ENCODE data around the gene CDS2. TPM values are rescaled to one million over a fixed set of nuclear protein-coding genes. Genes with fewer than 3 reads are reported as not detected.

The CDS2 gene
- total RNA-seq, 3 donors from 2014 or later (not counting 1 experiment from before 2014, with no cell fraction given): 45.6 to 54.7 (median 53.8) TPM

DNA sequence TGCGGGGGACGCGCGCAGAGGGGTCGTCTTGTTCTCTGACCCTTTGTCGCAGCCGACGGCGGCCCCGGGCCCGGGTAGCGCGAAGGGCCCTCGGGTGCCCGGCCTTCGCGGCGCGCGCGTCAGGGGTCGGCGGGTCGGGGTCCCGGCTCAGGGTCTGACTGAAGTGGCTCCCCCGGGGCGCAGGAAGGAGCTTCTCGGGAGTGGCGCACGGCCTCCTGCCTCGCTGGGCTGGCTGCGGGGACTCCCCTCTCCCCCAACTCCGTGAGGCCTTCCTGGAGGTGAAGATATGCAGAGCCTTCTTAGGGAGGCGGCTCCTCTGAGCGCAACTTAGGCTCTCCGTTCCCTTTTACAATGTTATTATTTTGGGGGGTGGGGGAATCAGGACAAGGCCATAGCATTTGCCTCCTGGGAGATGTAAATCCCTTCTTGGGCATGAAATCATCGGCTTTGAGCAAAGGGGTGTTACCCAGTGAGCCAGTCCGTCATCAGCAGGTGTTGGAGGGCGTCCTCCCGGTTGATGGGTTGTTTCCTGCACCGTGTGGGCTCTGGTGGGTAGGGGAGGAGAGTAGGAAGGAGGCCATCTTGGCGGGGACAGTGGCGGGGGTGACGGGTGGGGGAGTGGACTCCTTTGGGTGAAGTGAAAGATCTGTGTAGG lies 523 bp downstream of the CDS2 start:
- Histone ChIP-seq H3K4me3 (ENCODE audit: low read length) (peak overlapping the region; percentile 61), H3K27ac (ENCODE audit: low read length) (peak overlapping the region; percentile 93), H3K27me3 (ENCODE audit: control insufficient read depth, insufficient read depth, low read length) (no peaks in the 10 kb centered on the region), H3K36me3 (ENCODE audit: control insufficient read depth, insufficient read depth, low read length) (peaks cover 2% of the 10 kb centered on the region), H3K9me3 (ENCODE audit: control insufficient read depth, insufficient read depth, low read length) (no peaks in the 10 kb centered on the region), H3K4me1 (ENCODE audit: control insufficient read depth, insufficient read depth, low read length) (peaks cover 22% of the 10 kb centered on the region)
- TF ChIP-seq, protein P1, sequence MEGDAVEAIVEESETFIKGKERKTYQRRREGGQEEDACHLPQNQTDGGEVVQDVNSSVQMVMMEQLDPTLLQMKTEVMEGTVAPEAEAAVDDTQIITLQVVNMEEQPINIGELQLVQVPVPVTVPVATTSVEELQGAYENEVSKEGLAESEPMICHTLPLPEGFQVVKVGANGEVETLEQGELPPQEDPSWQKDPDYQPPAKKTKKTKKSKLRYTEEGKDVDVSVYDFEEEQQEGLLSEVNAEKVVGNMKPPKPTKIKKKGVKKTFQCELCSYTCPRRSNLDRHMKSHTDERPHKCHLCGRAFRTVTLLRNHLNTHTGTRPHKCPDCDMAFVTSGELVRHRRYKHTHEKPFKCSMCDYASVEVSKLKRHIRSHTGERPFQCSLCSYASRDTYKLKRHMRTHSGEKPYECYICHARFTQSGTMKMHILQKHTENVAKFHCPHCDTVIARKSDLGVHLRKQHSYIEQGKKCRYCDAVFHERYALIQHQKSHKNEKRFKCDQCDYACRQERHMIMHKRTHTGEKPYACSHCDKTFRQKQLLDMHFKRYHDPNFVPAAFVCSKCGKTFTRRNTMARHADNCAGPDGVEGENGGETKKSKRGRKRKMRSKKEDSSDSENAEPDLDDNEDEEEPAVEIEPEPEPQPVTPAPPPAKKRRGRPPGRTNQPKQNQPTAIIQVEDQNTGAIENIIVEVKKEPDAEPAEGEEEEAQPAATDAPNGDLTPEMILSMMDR (IDR thresholded peaks at IDR 0.05): no peak
- H3K36me3 Mint-ChIP-seq: no peaks in the 10 kb centered on the region
- peak; percentile 49 to 85 for DNase-seq
- intact Hi-C loops (cut with micrococcal nuclease): loop anchor here (5.0 kb wide), 1 partner anchor 50 kb away; no protein-coding TSS in a partner anchor
- WGBS (ENCODE audit: insufficient coverage): under 1% methylated on average over 38 of the region's 44 CpGs
- H3K4me3 Mint-ChIP-seq: peak overlapping the region; percentile 92
- H3K27ac Mint-ChIP-seq: peak overlapping the region; percentile 86 to 98
- H3K4me1 Mint-ChIP-seq: peaks cover 27 to 31% of the 10 kb centered on the region in 2 donors
- no peaks in the 10 kb centered on the region for H3K27me3 Mint-ChIP-seq (ENCODE audit: low read depth in 2 of 2)
- peak; percentile 18 to 39 (median 31) for ATAC-seq
- no peaks in the 10 kb centered on the region for H3K9me3 Mint-ChIP-seq

DNA sequence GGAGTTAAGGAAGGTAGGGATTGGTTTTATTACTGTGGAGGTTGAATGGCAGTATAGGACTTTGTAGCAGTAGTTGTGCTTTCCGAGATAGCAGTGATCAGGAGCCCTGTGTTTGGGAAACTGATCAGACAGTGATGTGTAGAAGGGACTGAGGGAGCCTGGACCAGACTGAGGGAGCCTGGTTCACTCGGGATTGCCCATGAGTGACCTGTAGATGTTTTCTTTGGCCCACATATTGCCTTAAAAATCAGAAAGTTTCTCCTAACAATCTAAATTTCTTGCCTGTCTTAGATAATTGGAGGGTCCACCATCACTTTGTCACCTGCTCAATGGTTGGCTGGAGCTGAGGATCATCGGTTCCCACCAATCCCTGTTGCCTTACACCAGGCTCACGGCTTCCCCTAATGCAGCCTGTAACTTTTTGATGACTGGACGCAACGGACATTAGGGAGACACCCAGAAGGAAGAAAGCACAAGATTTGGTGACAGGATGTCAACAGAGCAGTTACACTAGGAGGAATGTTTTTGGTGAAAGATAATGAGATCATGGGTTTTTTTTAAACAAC lies 1.1 kb downstream of the CDS2 start:
- no peaks in the 10 kb centered on the region for H3K27me3 Mint-ChIP-seq (ENCODE audit: low read depth in 2 of 2)
- peak overlapping the region; percentile 92 for H3K4me3 Mint-ChIP-seq
- TF ChIP-seq, protein P1 (IDR thresholded peaks at IDR 0.05): no peak
- H3K9me3 ChIP-seq (ENCODE audit: control insufficient read depth, insufficient read depth, low read length): no peaks in the 10 kb centered on the region
- peaks cover 2% of the 10 kb centered on the region for H3K36me3 ChIP-seq (ENCODE audit: control insufficient read depth, insufficient read depth, low read length)
- H3K9me3 Mint-ChIP-seq: no peaks in the 10 kb centered on the region
- 51% methylated on average over 6 of the region's 6 CpGs for WGBS (ENCODE audit: insufficient coverage)
- no peaks in the 10 kb centered on the region for H3K27me3 ChIP-seq (ENCODE audit: control insufficient read depth, insufficient read depth, low read length)
- DNase-seq (peak in 1 of 2 donors; percentile 16), ATAC-seq (no peak)
- intact Hi-C loops (cut with micrococcal nuclease): loop anchor here (5.0 kb wide), 1 partner anchor 51 kb away; no protein-coding TSS in a partner anchor
- peak overlapping the region; percentile 61 for H3K4me3 ChIP-seq (ENCODE audit: low read length)
- peaks cover 22% of the 10 kb centered on the region for H3K4me1 ChIP-seq (ENCODE audit: control insufficient read depth, insufficient read depth, low read length)
- peaks cover 27 to 31% of the 10 kb centered on the region in 2 donors for H3K4me1 Mint-ChIP-seq
- no peaks in the 10 kb centered on the region for H3K36me3 Mint-ChIP-seq
- peak overlapping the region; percentile 86 to 98 for H3K27ac Mint-ChIP-seq
- H3K27ac ChIP-seq (ENCODE audit: low read length): peak overlapping the region; percentile 93

DNA sequence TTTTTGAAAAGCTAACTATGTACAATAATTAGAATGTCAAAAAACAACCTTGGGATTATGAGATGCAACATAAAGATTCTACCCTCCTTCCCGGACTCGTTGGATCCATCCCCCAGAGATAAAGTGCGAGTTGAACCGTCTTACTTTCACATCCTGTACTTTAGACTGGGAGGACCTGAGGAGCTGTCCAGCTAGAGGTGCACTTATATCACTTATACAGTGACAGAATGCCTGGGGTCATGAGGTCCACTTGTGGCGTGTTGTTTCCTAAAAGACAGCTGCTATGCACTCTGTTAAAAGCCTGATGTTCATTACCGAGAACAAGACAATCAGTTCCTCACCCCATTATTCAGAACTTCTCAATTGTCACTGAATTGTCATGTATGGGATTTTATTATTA lies 2.1 kb downstream of the CDS2 start:
- H3K36me3 Mint-ChIP-seq: no peaks in the 10 kb centered on the region
- Histone ChIP-seq H3K36me3 (ENCODE audit: control insufficient read depth, insufficient read depth, low read length) (peaks cover 2% of the 10 kb centered on the region), H3K4me3 (ENCODE audit: low read length) (no peak overlapping the region), H3K4me1 (ENCODE audit: control insufficient read depth, insufficient read depth, low read length) (peaks cover 22% of the 10 kb centered on the region), H3K9me3 (ENCODE audit: control insufficient read depth, insufficient read depth, low read length) (no peaks in the 10 kb centered on the region), H3K27me3 (ENCODE audit: control insufficient read depth, insufficient read depth, low read length) (no peaks in the 10 kb centered on the region), H3K27ac (ENCODE audit: low read length) (no peak overlapping the region)
- intact Hi-C loops (cut with micrococcal nuclease): loop anchor here (5.0 kb wide), 1 partner anchor 52 kb away; no protein-coding TSS in a partner anchor
- TF ChIP-seq, protein P1 (IDR thresholded peaks at IDR 0.05): no peak
- ATAC-seq: no peak
- WGBS (ENCODE audit: insufficient coverage): 82% methylated on average over 6 of the region's 6 CpGs
- DNase-seq: no peak
- H3K9me3 Mint-ChIP-seq: no peaks in the 10 kb centered on the region
- peaks cover 27 to 31% of the 10 kb centered on the region in 2 donors for H3K4me1 Mint-ChIP-seq
- peak overlapping the region; percentile 2 for H3K4me3 Mint-ChIP-seq
- H3K27ac Mint-ChIP-seq: peak overlapping the region in 1 of 2 donors; percentile 98
- no peaks in the 10 kb centered on the region for H3K27me3 Mint-ChIP-seq (ENCODE audit: low read depth in 2 of 2)
